Trophoblast cell (in vitro differentiated cells and primary cell): ENCODE results near the gene OR9A4.

ENCODE experiments used
- DNase-seq, 2 donors: peaks; one replicate each; pipeline ENCODE4 v3.0.0-alpha.2; 2016
- H2AFZ ChIP-seq: 2 replicates; pipeline ENCODE4 v1.6.1; 2013; ENCODE audit warnings: low read length, moderate library complexity, mild to moderate bottlenecking; ENCODE audit not compliant: insufficient read depth, poor library complexity
- H2AK5ac ChIP-seq: 2 replicates; pipeline ENCODE4 v1.6.1; 2013; ENCODE audit warnings: mild to moderate bottlenecking, low read length
- H2BK120ac ChIP-seq: 2 replicates; pipeline ENCODE4 v1.6.1; 2013; ENCODE audit warnings: low read length, mild to moderate bottlenecking, moderate library complexity; ENCODE audit not compliant: insufficient read depth, poor library complexity
- H2BK12ac ChIP-seq: 2 replicates; pipeline ENCODE4 v1.6.1; 2013; ENCODE audit warnings: mild to moderate bottlenecking, low read length, moderate library complexity
- H2BK5ac ChIP-seq: 2 replicates; pipeline ENCODE4 v1.6.1; 2013; ENCODE audit warnings: low read length, low read depth, moderate library complexity, mild to moderate bottlenecking; ENCODE audit not compliant: poor library complexity
- H3K14ac ChIP-seq: 2 replicates; pipeline ENCODE4 v1.6.1; 2013; ENCODE audit warnings: mild to moderate bottlenecking, low read length
- H3K18ac ChIP-seq: 2 replicates; pipeline ENCODE4 v1.6.1; 2013; ENCODE audit warnings: mild to moderate bottlenecking, low read length
- H3K23ac ChIP-seq: 2 replicates; pipeline ENCODE4 v1.6.1; 2013; ENCODE audit warnings: low read length
- H3K27ac ChIP-seq: 2 replicates; pipeline ENCODE4 v1.5.1; 2013; ENCODE audit warnings: low read depth, mild to moderate bottlenecking, inconsistent platforms, low read length, moderate library complexity
- H3K27me3 ChIP-seq: 2 replicates; pipeline ENCODE4 v1.6.1; 2013; ENCODE audit warnings: inconsistent platforms, mild to moderate bottlenecking, low read length, moderate library complexity; ENCODE audit not compliant: insufficient read depth
- H3K36me3 ChIP-seq, 2 experiments: 1 replicate in 1 of 2; 2 replicates in 1 of 2; pipeline ENCODE4 v1.6.1; 2013; ENCODE audit warnings: low read length in 2 of 2, mild to moderate bottlenecking in 2 of 2, moderate library complexity in 1 of 2; ENCODE audit not compliant: insufficient read depth in 2 of 2, control insufficient read depth in 1 of 2
- H3K4ac ChIP-seq: 2 replicates; pipeline ENCODE4 v1.6.1; 2013; ENCODE audit warnings: low read depth, mild to moderate bottlenecking, low read length, moderate library complexity
- H3K4me1 ChIP-seq, 2 experiments: 1 replicate in 1 of 2; 2 replicates in 1 of 2; pipeline ENCODE4 v1.6.1; 2013; ENCODE audit warnings: low read length in 2 of 2, mild to moderate bottlenecking in 2 of 2, moderate library complexity in 1 of 2; ENCODE audit not compliant: insufficient read depth in 2 of 2, control insufficient read depth in 1 of 2
- H3K4me2 ChIP-seq: 2 replicates; pipeline ENCODE4 v1.6.1; 2013; ENCODE audit warnings: inconsistent platforms, mild to moderate bottlenecking, low read length, moderate library complexity
- H3K4me3 ChIP-seq: 2 replicates; pipeline ENCODE4 v1.5.1; 2013; ENCODE audit warnings: mild to moderate bottlenecking, low read depth, low read length, inconsistent platforms
- H3K79me1 ChIP-seq: one replicate; pipeline ENCODE4 v1.6.1; 2013; ENCODE audit warnings: low read length
- H3K79me2 ChIP-seq: 2 replicates; pipeline ENCODE4 v1.6.1; 2013; ENCODE audit warnings: low read length, mild to moderate bottlenecking; ENCODE audit not compliant: control insufficient read depth, insufficient read depth, poor library complexity
- H3K9ac ChIP-seq: 2 replicates; pipeline ENCODE4 v1.6.1; 2013; ENCODE audit warnings: mild to moderate bottlenecking, low read length
- H3K9me3 ChIP-seq: 2 replicates; pipeline ENCODE4 v1.6.1; 2013; ENCODE audit warnings: low read depth, mild to moderate bottlenecking, control low read depth, inconsistent platforms, low read length; ENCODE audit not compliant: insufficient read depth
- H4K12ac ChIP-seq: 2 replicates; pipeline ENCODE4 v1.6.1; 2013; ENCODE audit warnings: low read depth, mild to moderate bottlenecking, low read length, moderate library complexity
- H4K8ac ChIP-seq: 2 replicates; pipeline ENCODE4 v1.6.1; 2013; ENCODE audit warnings: low read depth, mild to moderate bottlenecking, low read length, moderate library complexity
- H4K91ac ChIP-seq: one replicate; pipeline ENCODE4 v1.6.1; 2013; ENCODE audit warnings: low read depth, mild to moderate bottlenecking, low read length, moderate library complexity
- WGBS: extraction: QIAGEN DNeasy Blood & Tissue Kit; methylation state at CpG from one replicate; pipeline ENCODE4 v1.1.7; 2013; ENCODE audit warnings: missing lambda C conversion rate; ENCODE audit not compliant: insufficient read length, insufficient coverage; ENCODE audit errors: extremely low coverage; 5-methylcytosine and 5-hydroxymethylcytosine counted together

OR9A4 gene

DNA sequence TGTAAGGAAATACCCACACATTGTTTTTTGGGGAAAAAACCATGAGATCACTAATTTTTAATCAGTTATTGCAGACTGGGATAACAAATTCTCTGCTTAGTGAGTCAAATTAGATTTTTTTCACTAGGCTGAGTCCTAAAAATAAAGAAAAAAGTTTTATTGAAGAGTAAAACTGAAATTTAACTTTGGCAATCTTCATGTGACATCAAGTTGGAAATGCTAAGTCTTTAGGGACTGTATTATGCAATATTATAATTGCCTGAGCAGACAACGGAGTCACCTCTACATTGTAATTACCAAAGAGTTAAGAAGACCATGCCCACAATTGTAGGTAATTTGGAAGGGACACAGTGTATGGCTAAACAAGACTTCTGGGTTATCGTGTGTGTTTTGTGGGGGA is 32.8 kb downstream of the OR9A4 start:
- H3K4me3 ChIP-seq: no peak overlapping the region
- no peaks in the 10 kb centered on the region for H3K79me2 ChIP-seq
- no peak overlapping the region for H3K4ac ChIP-seq
- no peaks in the 10 kb centered on the region for H3K4me1 ChIP-seq
- H3K27me3 ChIP-seq: no peaks in the 10 kb centered on the region
- H2BK12ac ChIP-seq: no peak overlapping the region
- no peak overlapping the region for H2BK120ac ChIP-seq
- no peak overlapping the region for H4K91ac ChIP-seq
- no peak for DNase-seq
- H4K8ac ChIP-seq: no peak overlapping the region
- no peak overlapping the region for H3K18ac ChIP-seq
- H3K9me3 ChIP-seq: no peaks in the 10 kb centered on the region
- H3K23ac ChIP-seq: no peak overlapping the region
- H3K4me2 ChIP-seq: no peak overlapping the region
- H2BK5ac ChIP-seq: no peak overlapping the region
- H3K14ac ChIP-seq: no peak overlapping the region
- H3K79me1 ChIP-seq: no peaks in the 10 kb centered on the region
- no peak overlapping the region for H3K27ac ChIP-seq
- no peak overlapping the region for H2AK5ac ChIP-seq
- H3K9ac ChIP-seq: no peak overlapping the region
- H3K36me3 ChIP-seq: no peaks in the 10 kb centered on the region
- WGBS: no CpG with 5 or more reads among the region's 2 CpGs
- no peak overlapping the region for H2AFZ ChIP-seq
- no peak overlapping the region for H4K12ac ChIP-seq

DNA sequence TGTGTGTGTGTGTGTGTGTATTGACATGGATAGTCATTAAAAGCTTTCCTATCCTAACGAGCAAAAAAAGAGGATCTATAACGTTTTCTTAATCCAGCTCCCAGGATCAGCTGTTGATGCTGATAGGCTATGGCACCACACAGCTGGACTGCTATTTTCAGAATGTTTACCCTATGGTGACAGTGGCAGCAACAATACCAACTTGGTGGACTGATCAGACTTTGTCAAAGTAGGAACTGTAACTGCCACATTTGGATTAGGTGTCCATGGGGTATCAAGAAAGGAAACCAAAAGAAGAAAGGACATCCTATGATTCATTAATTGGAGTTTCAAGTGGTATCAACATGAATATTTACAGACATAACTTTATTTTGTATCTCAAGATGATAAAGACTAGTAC is 33.3 kb downstream of the OR9A4 start:
- Histone ChIP-seq H3K9ac (no peak overlapping the region), H3K36me3 (no peaks in the 10 kb centered on the region), H2BK120ac (no peak overlapping the region), H3K14ac (no peak overlapping the region), H3K27ac (no peak overlapping the region), H3K23ac (no peak overlapping the region), H2AK5ac (no peak overlapping the region), H3K79me1 (no peaks in the 10 kb centered on the region), H3K79me2 (no peaks in the 10 kb centered on the region), H3K4me2 (no peak overlapping the region), H2AFZ (no peak overlapping the region), H3K18ac (no peak overlapping the region), H3K27me3 (no peaks in the 10 kb centered on the region), H3K4me3 (no peak overlapping the region), H2BK12ac (no peak overlapping the region), H4K8ac (no peak overlapping the region), H3K4ac (no peak overlapping the region), H2BK5ac (no peak overlapping the region), H3K4me1 (no peaks in the 10 kb centered on the region), H4K91ac (no peak overlapping the region), H4K12ac (no peak overlapping the region), H3K9me3 (no peaks in the 10 kb centered on the region)
- DNase-seq: no peak
- no CpG with 5 or more reads among the region's 2 CpGs for WGBS

- Histone ChIP-seq H4K12ac (no peak overlapping the region), H3K14ac (no peak overlapping the region), H3K27me3 (no peaks in the 10 kb centered on the region), H3K9ac (no peak overlapping the region), H3K4me3 (no peak overlapping the region), H2BK5ac (no peak overlapping the region), H3K4ac (no peak overlapping the region), H2BK12ac (no peak overlapping the region), H4K8ac (no peak overlapping the region), H3K27ac (no peak overlapping the region), H2AK5ac (no peak overlapping the region), H3K79me1 (no peaks in the 10 kb centered on the region), H2AFZ (no peak overlapping the region), H3K18ac (no peak overlapping the region), H3K23ac (no peak overlapping the region), H3K4me1 (no peaks in the 10 kb centered on the region), H3K9me3 (no peaks in the 10 kb centered on the region), H3K79me2 (no peaks in the 10 kb centered on the region), H4K91ac (no peak overlapping the region), H3K4me2 (no peak overlapping the region), H3K36me3 (no peaks in the 10 kb centered on the region), H2BK120ac (no peak overlapping the region)
- no peak for DNase-seq
- no CpG with 5 or more reads among the region's 3 CpGs for WGBS
Observed at GRCh38 chr7:141949911-141950310, 33.7 kb downstream of the OR9A4 start.

GRCh38 chr7:141950806-141951205 is 34.6 kb downstream of the OR9A4 start:
- Histone ChIP-seq H3K27me3 (no peaks in the 10 kb centered on the region), H2AK5ac (no peak overlapping the region), H2AFZ (no peak overlapping the region), H2BK120ac (no peak overlapping the region), H3K9me3 (no peaks in the 10 kb centered on the region), H4K8ac (no peak overlapping the region), H4K91ac (no peak overlapping the region), H3K4me3 (no peak overlapping the region), H2BK12ac (no peak overlapping the region), H3K18ac (no peak overlapping the region), H3K4me2 (no peak overlapping the region), H3K4ac (no peak overlapping the region), H3K79me1 (no peaks in the 10 kb centered on the region), H3K79me2 (no peaks in the 10 kb centered on the region), H2BK5ac (no peak overlapping the region), H3K36me3 (no peaks in the 10 kb centered on the region), H3K4me1 (no peaks in the 10 kb centered on the region), H3K9ac (no peak overlapping the region), H3K14ac (no peak overlapping the region), H3K27ac (no peak overlapping the region), H4K12ac (no peak overlapping the region), H3K23ac (no peak overlapping the region)
- no peak for DNase-seq
- WGBS: no CpG with 5 or more reads among the region's 1 CpG
